ENCODE data around the gene TASP1. TPM values are rescaled to one million over a fixed set of nuclear protein-coding genes. Genes with fewer than 3 reads are reported as not detected.
"Not testable (repeated sequence)": the region's sequence is repeated elsewhere in the genome, so short reads cannot be mapped to it uniquely, and the experiment has no call there.

Gene TASP1
- total RNA-seq, 1 donor from 2014 or later, result 4.6 TPM

DNA sequence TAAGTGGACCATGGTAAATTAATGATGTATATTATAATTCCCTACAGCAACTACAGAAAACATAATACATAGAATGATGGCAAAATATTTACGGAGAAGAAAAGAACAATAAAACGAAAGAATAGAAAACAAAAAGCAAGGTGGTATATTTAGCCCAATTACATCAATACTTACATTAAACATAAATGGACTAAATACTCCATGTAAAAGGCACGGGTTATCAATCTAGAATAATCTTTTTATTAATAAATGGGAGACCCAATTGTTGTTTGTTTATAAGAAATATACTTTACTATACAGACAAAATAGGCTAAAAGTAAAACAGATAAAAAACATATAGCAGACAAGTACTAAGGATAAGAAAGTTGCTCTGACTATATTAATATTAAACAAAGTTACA lies 137.2 kb downstream of the TASP1 start:
- no peak for DNase-seq (ENCODE audit: extremely low read depth, low read depth, low spot score)

DNA sequence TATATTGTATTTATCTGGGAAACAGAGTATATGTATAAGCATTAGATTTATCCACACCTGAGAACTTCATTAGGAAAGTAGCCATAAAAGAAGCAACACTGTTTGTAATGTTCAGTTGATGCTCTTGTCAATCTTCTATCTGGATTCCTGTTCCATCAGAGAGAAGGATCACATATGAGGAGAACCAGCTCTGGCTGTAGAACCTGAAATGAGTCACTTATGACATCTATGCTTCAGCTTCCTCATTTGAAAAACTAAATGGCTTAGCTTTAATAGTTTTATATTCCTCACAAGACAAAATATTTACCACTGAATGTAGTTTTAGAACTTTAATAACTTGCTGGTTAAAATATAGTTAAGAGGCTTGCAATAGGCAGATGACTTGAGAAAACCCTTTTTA lies 144.7 kb downstream of the TASP1 start:
- DNase-seq (ENCODE audit: extremely low read depth, low read depth, low spot score), result no peak

DNA sequence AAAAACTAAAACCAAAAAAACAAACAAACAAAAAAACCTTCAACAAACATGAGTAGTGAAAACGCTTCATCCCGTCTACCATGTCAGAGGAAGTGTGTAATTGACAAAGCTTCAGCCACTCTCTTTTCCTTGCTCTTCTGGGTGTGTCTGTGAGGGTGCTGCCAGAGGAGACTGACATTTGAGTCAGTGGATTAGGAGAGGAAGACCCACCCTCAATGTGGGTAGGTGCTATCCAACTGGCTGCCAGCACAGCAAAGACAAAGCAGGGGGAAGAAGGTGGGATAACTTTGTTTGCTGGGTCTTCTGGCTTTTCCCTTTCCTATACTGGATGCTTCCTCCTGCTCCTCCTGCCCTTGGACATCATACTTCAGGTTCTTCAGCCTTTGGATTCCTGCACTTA lies 145.6 kb downstream of the TASP1 start:
- DNase-seq (ENCODE audit: extremely low read depth, low read depth, low spot score), result no peak

DNA sequence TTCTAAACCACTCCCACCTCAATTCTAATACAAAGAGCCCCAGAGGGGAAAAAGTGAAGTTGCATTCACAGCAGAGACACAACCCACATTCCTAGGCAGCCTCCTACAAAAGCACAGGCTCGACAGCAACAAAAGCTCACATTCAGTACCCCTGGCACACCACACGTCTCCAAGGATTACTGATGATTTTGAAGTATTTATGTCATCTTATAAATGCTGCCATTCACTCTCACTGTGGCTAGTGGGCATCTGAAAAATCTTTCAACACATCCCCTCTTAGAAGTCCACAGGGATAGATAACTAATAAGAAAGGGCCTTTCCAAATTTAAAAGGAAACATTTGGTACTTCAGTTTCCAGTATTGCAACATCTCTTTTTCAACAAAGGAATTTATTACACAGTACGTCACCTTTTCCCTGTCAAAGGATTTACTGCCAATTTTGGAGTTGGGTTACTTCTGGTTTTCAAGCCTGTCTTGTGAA lies 146.7 kb downstream of the TASP1 start:
- DNase-seq (ENCODE audit: extremely low read depth, low read depth, low spot score), result no peak

DNA sequence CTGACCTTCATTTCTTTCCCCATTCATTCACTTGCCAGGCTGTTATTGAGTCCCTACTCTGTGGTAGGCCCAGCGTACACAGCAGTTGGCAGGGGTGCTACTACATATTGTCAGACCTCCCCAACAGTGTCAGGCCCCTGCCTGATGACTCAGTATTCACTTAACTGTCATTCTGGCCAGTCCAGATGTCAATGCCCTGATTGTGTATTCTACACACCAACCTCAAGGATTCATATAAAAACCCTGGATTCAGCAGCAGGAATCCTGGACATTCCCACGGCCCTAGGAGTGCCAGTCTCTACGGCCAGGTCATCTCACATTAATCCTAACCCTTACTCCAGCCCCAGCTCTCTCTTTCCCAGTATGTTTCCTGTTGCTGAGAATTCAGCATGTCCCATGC lies 151.5 kb downstream of the TASP1 start:
- no peak for DNase-seq (ENCODE audit: extremely low read depth, low read depth, low spot score)

DNA sequence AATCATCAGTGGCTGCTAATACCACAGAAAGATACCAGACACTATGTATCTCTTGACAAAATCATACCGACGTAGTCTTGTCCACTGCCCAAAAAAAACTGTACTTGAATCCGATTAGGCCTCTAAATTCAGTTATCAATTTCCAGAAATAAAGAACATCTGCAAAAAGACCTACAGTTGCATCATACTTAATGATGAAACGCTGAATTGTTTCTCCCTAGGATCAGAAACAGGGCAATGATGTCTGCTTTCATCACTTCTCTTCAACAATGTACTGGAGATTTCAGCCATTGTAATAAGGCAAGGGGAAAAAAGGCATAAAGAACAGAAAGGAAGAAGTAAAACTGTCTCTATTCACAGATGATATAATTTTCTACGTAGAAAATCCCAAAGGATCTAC lies 152.0 kb downstream of the TASP1 start:
- no peak for DNase-seq (ENCODE audit: extremely low read depth, low read depth, low spot score)

DNA sequence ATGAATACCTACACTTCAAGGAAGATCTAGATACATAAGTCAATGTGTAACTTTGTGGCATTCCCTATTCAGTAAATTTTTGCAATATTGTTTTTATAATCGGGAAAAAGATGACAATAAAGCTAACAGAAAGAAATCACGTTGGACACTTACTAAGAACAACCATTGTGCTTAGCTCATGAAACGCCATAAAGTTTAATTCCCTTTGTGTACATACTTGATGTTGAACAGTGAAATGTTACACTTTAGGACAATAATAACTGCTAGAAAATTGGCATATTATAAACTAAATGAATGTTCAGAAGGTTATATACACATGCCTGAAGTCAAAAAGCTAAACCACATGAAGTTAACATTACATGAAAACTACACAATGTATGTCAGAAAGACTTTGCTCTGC lies 153.2 kb downstream of the TASP1 start:
- no peak for DNase-seq (ENCODE audit: extremely low read depth, low read depth, low spot score)

DNA sequence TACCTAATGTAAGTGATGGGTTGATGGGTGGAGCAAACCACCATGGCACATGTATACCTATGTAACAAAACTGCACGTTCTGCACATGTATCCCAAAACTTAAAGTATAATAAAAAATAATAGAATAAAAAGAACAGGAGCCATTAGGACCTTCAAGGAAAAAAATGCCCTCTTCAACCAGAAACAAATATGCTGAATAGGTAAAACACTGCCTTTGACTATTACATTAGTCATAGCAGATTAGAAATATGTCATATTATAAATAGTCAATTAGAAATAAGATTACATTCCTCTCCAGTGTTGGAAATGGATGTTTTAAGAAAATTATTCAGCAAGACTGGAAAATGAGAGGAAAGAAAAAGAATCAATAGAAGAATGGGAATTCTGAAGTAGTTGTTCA lies 153.7 kb downstream of the TASP1 start:
- not testable (repeated sequence) for DNase-seq (ENCODE audit: extremely low read depth, low read depth, low spot score)

DNA sequence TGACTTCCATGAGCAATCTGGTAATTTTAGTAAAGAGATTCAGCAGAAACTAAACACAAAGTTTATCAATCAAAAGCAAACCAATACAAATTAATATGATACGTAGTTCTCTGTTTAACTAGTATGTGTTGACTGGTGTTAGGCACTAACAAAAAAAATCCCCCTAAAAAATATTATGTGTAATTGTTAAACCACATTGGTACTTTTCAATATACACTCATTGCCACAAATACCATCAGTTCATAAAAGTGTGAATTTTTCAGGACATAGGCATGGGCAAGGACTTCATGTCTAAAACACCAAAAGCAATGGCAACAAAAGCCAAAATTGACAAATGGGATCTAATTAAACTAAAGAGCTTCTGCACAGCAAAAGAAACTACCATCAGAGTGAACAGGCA lies 155.3 kb downstream of the TASP1 start:
- not testable (repeated sequence) for DNase-seq (ENCODE audit: extremely low read depth, low read depth, low spot score)

DNA sequence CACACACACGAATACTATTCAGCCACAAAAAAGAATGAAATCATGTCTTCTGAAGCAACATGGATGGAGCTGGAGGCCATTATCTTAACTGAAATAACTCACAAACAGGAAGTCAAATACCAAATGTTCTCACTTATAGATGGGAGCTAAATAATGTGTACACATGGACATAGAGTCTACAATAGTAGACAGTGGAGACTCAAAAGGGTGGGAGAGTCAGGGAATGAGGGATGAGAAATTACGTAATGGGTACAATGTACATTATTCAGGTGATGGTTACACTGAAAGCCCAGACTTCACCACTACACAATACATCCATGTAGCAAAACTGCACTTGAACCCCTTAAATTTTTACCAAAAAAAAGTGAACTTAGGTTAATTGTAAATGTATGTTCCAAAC lies 160.4 kb downstream of the TASP1 start:
- no peak for DNase-seq (ENCODE audit: extremely low read depth, low read depth, low spot score)

DNA sequence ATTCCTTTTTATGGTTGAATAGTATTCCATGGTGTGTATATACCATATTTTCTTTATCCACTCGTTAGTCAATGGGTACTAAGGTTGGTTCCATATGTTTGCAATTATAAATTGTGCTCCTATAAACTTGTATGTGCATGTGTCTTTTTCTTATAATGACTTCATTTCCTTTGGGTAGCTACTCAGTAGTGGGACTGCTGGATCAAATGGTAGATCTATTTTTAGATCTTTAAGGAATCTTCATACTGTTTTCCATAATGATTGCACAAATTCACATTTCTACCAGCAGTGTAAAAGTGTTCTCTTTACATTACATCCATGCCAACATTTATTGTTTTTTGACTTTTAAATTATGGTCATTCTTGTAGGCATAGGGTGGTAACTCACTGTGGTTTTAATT lies 164.3 kb downstream of the TASP1 start:
- no peak for DNase-seq (ENCODE audit: extremely low read depth, low read depth, low spot score)

DNA sequence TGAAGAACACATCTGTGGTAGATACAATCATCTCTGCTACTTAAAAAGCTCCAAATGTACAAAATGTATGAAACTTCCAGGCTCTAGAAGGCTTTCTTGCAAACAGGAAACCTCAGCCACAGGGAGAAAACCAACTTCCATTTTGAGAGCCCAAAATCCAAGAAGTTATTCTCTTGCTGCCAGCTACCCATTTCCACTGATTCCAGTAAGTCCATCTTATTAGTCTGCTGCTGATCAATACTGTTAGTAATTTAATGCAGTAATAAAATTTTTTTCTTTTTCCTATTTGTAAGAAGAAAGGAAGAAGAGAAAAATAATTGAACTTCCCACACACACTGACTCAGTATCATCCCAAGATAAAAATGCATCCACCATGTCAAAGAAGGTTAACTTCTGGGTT lies 169.5 kb downstream of the TASP1 start:
- DNase-seq (ENCODE audit: extremely low read depth, low read depth, low spot score), result no peak

DNA sequence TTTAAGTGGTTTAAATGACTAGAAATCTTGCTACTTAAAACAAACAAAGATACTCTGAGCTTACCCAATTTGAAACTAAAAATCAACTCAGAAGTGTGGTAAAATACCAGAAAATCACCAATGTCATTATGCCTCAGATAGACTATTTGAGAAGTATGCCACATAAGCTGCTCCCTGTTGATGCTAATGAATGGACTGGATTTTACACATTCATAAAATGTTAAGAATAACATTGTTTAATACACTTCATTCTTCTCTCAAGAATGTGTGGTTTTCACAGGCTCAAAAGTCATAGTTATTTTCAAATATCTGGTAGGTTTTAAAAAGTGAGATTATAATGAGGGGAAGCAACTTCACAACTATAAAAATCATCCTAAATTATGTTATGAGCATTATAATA lies 170.6 kb downstream of the TASP1 start:
- no peak for DNase-seq (ENCODE audit: extremely low read depth, low read depth, low spot score)

DNA sequence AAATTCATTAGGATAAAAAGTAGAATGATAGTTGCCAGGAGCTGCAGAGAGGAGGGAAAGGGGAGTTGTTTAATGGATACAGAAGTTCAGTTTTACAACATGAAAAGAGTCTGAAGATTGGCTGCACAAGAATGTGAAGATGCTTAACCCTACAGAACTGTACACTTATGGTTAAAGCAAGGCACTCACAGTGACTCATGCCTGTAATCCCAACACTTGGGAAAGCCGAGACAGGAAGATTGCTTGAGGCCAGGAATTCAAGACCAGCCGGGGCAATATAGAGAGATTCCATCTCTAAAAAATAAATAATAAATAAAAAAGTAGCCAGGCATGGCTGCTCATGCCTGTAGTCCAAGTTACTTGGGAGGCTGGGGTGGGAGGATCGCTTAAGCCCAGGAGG lies 174.0 kb downstream of the TASP1 start:
- DNase-seq (ENCODE audit: extremely low read depth, low read depth, low spot score), result no peak

DNA sequence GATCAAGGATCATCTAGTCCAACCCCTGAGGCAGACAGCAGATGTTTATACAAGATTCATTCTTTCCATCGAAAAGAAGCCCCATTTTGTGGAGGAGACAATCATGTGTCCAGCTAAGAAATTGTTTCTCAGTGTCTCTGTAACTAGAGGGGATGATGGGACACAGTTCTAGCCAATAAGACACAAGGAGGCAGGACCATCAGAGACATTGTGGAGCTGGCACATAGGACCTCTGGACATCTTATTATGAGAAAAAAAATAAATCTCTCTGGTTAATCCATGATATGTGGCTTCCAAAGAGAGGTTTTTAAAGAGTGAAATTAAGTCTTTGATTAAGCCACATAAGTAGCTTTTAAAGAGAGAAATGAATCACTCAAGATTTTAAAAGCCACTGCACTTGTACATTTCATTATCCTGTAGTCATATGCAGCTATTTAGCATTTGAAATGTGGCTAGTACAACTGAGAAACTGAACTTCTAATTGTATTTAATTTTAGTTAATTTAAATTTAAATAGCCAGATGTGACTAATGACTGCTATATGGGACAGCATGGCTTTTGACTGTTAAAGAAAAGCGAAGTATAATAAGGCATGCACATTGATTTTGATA lies 176.8 kb downstream of the TASP1 start:
- no peak for DNase-seq (ENCODE audit: extremely low read depth, low read depth, low spot score)

DNA sequence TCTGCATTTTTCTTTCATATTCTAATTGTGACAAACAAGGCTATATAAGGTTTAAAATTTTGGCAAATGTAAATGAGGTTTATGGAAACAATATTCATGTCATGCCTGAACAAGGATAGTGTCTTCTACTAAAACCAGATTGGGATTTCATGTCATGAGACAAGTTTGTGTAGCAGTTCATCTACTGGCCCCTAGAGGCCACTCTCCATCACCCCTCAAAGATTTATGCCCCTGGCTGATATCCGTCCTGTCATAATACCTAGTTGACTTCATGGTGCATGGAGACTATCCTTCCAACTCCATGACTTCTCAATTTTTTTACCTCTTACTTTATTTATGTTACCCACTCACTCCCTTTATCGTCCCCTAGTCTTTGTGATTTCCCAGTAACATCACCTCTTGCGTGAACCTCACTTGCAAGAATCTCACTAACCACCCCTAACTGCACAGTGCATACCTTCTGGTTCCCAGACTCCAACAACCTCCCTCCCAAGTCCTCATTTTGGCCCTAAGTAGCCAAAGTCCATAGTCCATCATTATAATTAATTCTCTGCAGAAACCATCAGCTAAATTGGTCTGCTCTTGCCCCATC lies 179.8 kb downstream of the TASP1 start:
- DNase-seq (ENCODE audit: extremely low read depth, low read depth, low spot score), result peak; percentile 3

DNA sequence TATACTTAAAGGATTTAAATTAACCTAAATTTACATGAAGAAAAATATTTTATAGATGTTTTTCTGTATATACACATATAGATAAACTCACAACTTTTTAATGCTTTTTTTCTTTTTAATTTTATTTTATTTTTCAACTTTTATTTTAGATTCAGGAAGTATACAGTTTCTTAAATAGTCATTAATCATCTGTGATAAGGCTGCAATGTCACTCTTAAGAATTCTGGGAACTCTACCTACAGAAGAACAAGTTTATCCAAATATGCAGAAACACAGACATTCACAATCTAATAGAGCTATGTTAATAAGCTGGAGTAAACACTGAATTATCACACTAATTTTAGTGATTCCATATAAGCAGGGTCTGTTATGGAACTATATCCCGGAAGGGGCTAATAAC lies 181.2 kb downstream of the TASP1 start:
- no peak for DNase-seq (ENCODE audit: extremely low read depth, low read depth, low spot score)

DNA sequence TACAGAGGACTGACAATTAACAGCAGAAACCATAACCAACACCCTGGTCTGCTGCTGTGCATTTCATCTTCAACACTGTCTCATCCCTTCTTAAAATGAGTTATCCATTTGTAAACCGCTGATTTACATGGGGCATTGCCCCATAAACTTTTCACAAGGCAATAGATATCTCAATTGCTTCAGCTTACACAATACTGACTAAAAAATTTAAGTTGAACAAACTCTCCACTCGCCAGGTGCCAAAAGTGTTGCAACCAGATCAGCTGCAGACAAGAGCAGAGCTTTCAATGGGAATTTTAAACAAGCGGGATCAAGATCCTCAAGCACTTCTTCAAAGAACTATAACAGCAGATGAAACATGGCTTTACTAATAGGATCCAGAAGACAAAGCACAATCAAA lies 183.0 kb downstream of the TASP1 start:
- DNase-seq (ENCODE audit: extremely low read depth, low read depth, low spot score), result no peak

DNA sequence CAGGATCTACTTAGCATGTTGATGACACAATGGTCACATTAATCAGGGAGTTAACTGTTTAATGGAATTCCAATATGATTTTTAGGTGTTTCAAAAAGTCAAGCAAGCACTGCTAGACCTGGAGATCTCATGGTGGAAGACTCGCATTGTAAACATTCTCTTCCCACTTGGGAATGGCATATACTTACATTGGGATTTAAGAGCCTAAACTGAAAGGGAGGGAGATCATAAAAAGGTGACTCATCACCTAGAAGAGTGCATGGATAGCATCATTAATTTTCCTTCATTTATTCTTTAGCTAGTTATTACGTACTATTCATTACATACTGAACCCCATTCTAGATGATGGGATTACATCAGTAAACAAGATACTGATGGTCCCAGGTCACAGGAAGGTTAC lies 185.4 kb downstream of the TASP1 start:
- no peak for DNase-seq (ENCODE audit: extremely low read depth, low read depth, low spot score)

DNA sequence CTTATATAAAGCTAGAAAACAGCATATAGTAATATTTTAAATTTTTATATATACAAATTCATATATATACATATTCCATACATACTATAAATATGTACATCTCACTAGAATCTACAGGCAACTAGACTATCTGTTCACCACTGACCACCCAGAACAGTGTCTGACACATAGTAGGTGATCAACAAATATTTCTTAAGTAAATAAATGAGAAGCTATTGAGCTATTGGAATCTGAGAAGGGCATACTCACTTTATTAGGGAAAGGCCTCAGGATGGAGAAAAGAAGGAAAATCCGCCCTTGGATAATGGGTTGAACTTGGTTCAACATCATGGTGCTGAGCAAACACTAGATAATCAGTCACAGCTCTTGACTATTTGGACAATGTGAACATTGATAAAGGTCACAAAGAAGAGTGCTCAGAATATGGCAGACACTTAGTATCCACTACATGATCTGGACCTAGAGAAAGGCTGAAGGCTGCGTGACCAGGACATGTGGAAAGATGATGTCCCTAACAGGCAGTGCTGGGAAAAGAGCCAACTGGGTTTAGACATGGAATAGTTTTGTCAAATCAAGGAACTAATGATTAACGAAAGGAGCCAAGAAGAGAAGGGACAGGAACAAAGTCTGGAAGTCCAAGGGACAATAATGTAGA lies 186.1 kb downstream of the TASP1 start:
- DNase-seq (ENCODE audit: extremely low read depth, low read depth, low spot score), result no peak

DNA sequence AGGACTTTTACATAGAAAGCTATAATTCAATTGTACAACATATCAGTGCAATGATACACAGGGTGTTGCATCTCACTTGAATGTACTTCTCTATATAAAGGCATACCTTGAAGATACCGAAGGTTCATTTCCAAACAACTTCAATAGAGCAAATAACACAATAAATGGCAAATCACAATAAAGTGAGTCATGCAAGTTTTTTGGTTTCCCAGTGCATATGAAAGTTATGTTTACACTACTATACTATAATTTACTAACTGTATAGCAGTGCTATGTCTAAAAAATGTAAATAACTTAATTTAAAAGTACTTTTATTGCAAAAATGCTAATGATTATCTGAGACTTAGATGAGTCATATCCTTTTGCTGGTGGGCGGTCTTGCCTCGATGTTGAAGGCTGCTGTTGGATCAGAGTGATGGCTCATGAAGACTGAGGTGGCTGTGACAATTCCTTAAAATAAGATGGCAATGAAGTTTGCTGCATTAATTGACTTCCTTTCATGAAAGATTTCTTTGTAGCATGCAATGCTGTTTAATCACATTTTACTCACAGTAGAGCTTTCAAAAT lies 188.8 kb downstream of the TASP1 start:
- no peak for DNase-seq (ENCODE audit: extremely low read depth, low read depth, low spot score)
